ENCODE results near the gene GAB3. TPM values are rescaled to one million over a fixed set of nuclear protein-coding genes. Genes with fewer than 3 reads are reported as not detected.

The GAB3 gene
- polyA plus RNA-seq, 2 of the 4 experiments (the other 2 are of a cell fraction) = 0.13 to 0.39 TPM

DNA sequence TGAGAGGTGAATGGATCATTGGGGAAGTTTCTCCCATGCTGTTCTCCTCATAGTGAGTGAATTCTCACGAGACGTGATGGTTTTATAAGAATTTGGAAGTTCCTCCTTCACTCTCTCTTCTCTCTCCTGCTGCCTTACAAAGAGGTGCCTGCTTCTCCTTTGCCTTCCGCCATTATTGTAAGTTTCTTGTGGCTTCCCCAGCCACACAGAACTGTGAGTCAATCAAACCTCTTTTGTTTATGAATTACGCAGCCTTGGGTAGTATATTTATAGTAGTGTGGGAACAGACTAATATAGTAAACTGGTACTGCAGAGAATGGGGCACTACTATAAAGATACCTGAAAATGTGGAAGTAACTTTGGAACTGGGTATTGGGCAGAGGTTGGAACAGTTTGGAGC is 89.7 kb downstream of the GAB3 start (continued):
- no peak for TF ChIP-seq HOXB5 (CRISPR knock-in tag; IDR thresholded peaks at IDR 0.05)
- TF ChIP-seq, protein P1, sequence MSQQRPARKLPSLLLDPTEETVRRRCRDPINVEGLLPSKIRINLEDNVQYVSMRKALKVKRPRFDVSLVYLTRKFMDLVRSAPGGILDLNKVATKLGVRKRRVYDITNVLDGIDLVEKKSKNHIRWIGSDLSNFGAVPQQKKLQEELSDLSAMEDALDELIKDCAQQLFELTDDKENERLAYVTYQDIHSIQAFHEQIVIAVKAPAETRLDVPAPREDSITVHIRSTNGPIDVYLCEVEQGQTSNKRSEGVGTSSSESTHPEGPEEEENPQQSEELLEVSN (IDR thresholded peaks at IDR 0.05; ENCODE audit: borderline replicate concordance, low read depth) = no peak
- TF ChIP-seq EHF (CRISPR knock-in tag; IDR thresholded peaks at IDR 0.05) = no peak
- TF ChIP-seq, protein P2, sequence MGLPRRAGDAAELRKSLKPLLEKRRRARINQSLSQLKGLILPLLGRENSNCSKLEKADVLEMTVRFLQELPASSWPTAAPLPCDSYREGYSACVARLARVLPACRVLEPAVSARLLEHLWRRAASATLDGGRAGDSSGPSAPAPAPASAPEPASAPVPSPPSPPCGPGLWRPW (IDR thresholded peaks at IDR 0.05) = no peak

DNA sequence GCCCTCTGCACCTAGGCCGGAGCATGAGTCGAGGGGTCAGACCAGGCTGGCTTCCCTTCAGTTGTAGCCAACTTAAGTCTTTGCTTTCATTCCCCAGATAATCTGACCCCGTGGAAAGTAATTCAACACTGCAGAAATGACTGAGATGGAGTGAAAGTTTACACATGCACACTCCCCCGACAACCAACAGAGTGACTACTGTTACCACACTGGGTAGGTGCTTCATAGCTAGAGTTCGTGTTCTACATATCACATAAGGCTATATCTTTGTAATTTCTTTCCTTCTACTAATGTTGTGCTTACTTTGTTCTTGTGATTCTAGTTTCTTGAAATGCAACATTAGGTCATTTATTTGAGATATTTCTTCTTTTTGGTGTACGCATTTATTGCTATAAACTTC is 90.3 kb downstream of the GAB3 start:
- no peak overlapping the region for H3K4me3 ChIP-seq
- H3K27ac ChIP-seq = no peak overlapping the region
- H3K4me1 ChIP-seq = no peaks in the 10 kb centered on the region
- WGBS (ENCODE audit: missing lambda C conversion rate) = 57% methylated on average over 6 of the region's 6 CpGs
- POLR2A ChIA-PET = no interaction called here
- TF ChIP-seq GATA3 (IDR thresholded peaks at IDR 0.05; ENCODE audit: borderline replicate concordance) = no peak
- TF ChIP-seq HDAC2 (IDR thresholded peaks at IDR 0.05) = no peak
- TF ChIP-seq ZFP36 (IDR thresholded peaks at IDR 0.05; ENCODE audit: borderline replicate concordance, partially characterized antibody) = no peak
- no peak for TF ChIP-seq ZC3H11A (IDR thresholded peaks at IDR 0.05)
- no peak for TF ChIP-seq BCL3 (IDR thresholded peaks at IDR 0.05)
- no peak for TF ChIP-seq RFX5 (IDR thresholded peaks at IDR 0.05)
- TF ChIP-seq USF2 (IDR thresholded peaks at IDR 0.05) = no peak
- TF ChIP-seq FOSB (CRISPR knock-in tag; IDR thresholded peaks at IDR 0.05) = no peak
- TF ChIP-seq EHF (CRISPR knock-in tag; IDR thresholded peaks at IDR 0.05) = no peak
- no peak for TF ChIP-seq HOXB5 (CRISPR knock-in tag; IDR thresholded peaks at IDR 0.05)
- TF ChIP-seq HOXA7 (CRISPR knock-in tag; IDR thresholded peaks at IDR 0.05) = no peak
- no peak for TF ChIP-seq EP300 (IDR thresholded peaks at IDR 0.05)
- no peak for TF ChIP-seq RNF2 (IDR thresholded peaks at IDR 0.05; ENCODE audit: borderline replicate concordance, low read depth)
- no peak for TF ChIP-seq POLR2A (IDR thresholded peaks at IDR 0.05; ENCODE audit: low read length)
- no peak for TF ChIP-seq ZNF302 (CRISPR knock-in tag; IDR thresholded peaks at IDR 0.05)
- TF ChIP-seq, protein P3, sequence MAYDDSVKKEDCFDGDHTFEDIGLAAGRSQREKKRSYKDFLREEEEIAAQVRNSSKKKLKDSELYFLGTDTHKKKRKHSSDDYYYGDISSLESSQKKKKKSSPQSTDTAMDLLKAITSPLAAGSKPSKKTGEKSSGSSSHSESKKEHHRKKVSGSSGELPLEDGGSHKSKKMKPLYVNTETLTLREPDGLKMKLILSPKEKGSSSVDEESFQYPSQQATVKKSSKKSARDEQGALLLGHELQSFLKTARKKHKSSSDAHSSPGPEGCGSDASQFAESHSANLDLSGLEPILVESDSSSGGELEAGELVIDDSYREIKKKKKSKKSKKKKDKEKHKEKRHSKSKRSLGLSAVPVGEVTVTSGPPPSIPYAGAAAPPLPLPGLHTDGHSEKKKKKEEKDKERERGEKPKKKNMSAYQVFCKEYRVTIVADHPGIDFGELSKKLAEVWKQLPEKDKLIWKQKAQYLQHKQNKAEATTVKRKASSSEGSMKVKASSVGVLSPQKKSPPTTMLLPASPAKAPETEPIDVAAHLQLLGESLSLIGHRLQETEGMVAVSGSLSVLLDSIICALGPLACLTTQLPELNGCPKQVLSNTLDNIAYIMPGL (CRISPR knock-in tag; IDR thresholded peaks at IDR 0.05; ENCODE audit: borderline replicate concordance) = no peak
- no peak for TF ChIP-seq NFE2L2 (conservative IDR thresholded peaks at IDR 0.05; ENCODE audit: low read length)
- TF ChIP-seq RCOR1 (IDR thresholded peaks at IDR 0.05; ENCODE audit: low read depth, low read length) = no peak
- CTCF ChIA-PET = no interaction called here
- FAIRE-seq (no peak), DNase-seq (ENCODE audit: low read depth in 1 of 2, low spot score in 1 of 2) (no peak), ATAC-seq (no peak)
- no peaks in the 10 kb centered on the region for H3K9me3 ChIP-seq
- H3K4me2 ChIP-seq = no peak overlapping the region

DNA sequence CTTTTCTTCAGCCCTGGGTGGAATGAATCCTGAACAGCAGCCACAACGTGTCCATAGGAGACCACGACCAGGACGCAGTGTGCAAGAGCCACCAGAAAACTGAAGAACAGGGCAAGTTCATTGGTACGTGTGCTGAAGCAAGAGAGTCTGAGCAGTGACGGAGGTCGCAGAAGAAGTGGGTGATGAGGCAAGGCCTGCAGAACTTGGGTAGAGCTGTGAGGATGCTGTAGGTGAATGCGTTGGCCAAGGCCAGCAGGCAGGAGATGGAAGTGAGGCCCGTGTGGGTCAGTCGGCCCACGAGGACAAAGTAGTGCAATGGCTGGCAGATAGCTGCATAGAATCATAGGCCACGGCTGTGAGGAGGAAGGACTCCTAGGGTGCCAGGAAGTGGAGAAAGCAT is 91.9 kb downstream of the GAB3 start:
- FAIRE-seq (no peak), ATAC-seq (no peak), DNase-seq (ENCODE audit: low read depth in 1 of 2, low spot score in 1 of 2) (no peak)
- CTCF ChIA-PET = interaction anchor here (0.7 kb wide), 1 partner anchor 47 kb away, joined by 3 read pairs; no protein-coding TSS in a partner anchor
- no peaks in the 10 kb centered on the region for H3K9me3 ChIP-seq
- no peak overlapping the region for H3K4me3 ChIP-seq
- no peak for TF ChIP-seq MAFK (IDR thresholded peaks at IDR 0.05; ENCODE audit: partially characterized antibody)
- TF ChIP-seq TFCP2L1 (CRISPR knock-in tag; IDR thresholded peaks at IDR 0.05) = no peak
- no peak for TF ChIP-seq RCOR1 (IDR thresholded peaks at IDR 0.05; ENCODE audit: low read depth, low read length)
- no peak for TF ChIP-seq NPAS2 (CRISPR knock-in tag; IDR thresholded peaks at IDR 0.05; ENCODE audit: borderline replicate concordance)
- TF ChIP-seq EP300 (IDR thresholded peaks at IDR 0.05) = no peak
- no peak for TF ChIP-seq KDM5A (IDR thresholded peaks at IDR 0.05)
- no peak for TF ChIP-seq BHLHE40 (IDR thresholded peaks at IDR 0.05; ENCODE audit: low read depth, low read length)
- TF ChIP-seq, protein P3 (CRISPR knock-in tag; IDR thresholded peaks at IDR 0.05; ENCODE audit: borderline replicate concordance) = no peak
- TF ChIP-seq, protein P4, sequence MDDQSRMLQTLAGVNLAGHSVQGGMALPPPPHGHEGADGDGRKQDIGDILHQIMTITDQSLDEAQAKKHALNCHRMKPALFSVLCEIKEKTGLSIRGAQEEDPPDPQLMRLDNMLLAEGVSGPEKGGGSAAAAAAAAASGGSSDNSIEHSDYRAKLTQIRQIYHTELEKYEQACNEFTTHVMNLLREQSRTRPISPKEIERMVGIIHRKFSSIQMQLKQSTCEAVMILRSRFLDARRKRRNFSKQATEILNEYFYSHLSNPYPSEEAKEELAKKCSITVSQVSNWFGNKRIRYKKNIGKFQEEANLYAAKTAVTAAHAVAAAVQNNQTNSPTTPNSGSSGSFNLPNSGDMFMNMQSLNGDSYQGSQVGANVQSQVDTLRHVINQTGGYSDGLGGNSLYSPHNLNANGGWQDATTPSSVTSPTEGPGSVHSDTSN (IDR thresholded peaks at IDR 0.05) = no peak
- H3K4me2 ChIP-seq = no peak overlapping the region
- WGBS (ENCODE audit: missing lambda C conversion rate) = 50% methylated on average over 11 of the region's 11 CpGs
- no peak overlapping the region for H3K27ac ChIP-seq
- POLR2A ChIA-PET = no interaction called here
- H3K4me1 ChIP-seq = no peaks in the 10 kb centered on the region

All from A549 (cell line).